Ramos (cell line): ENCODE data around the gene PUS1.
"Not testable (repeated sequence)": the region's sequence is repeated elsewhere in the genome, so short reads cannot be mapped to it uniquely, and the experiment has no call there.

ENCODE experiments used
- in situ Hi-C: fragments of 300-500 bp; cut with MboI; formaldehyde crosslinking; loops from one replicate; pipeline ENCODE4 v1.14.3; 2022; ENCODE audit warnings: low sequenced_read_pairs; ENCODE audit not compliant: unreplicated experiment

PUS1 gene

DNA sequence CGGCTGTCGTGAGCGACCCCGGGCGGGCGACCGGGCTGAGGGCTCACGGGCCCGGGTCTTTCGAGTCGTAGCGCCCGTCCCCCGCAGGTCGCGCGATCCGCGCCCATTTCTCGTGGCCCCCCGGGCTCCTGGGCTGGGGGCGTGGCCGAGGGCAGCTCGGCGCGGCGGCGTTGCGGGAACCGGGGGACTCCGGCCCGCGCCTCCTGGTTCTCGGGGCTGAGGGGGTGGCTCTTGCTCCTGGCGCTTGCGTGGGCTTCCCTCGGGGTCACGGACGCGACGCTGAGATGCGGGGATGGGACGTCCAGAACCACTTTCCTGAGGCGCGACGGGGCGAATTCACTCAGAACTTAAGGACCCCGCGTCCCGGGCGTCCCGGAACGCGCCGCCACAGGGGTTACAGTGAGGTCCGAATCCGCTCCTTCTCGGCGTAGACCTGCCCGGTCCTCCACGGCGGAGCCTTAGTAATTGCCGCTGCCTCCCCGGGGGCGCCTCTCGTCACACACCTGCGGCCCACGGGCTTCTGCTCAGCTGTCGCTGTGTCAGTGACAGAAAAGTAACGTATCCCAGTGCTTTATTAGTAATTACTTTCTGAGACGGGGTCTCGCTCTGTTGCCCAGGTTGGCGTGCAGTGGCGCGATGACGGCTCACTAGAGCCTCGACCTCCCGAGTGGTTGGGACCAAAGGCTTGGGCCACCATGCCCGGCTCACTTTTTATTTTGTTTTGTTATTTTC is 21.3 kb downstream of the PUS1 start:
- in situ Hi-C loops = no loop called here

DNA sequence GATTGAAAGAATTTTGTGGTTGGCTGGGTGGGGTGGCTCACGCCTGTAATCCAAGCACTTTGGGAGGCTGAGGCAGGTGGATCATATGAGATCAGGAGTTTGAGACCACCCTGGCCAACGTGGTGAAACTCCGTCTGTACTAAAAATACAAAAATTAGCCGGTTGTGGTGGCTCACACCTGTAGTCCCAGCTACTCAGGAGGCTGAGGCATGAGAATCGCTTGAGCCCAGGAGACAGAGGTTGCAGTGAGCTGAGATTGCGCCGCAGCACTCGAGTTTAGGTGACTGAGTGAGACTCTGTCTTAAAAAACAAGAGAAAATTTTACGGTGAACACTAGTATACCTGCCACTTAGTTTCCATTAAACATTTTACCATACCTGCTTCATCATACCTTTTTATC is 24.7 kb downstream of the PUS1 start:
- in situ Hi-C loops = not testable (repeated sequence)

DNA sequence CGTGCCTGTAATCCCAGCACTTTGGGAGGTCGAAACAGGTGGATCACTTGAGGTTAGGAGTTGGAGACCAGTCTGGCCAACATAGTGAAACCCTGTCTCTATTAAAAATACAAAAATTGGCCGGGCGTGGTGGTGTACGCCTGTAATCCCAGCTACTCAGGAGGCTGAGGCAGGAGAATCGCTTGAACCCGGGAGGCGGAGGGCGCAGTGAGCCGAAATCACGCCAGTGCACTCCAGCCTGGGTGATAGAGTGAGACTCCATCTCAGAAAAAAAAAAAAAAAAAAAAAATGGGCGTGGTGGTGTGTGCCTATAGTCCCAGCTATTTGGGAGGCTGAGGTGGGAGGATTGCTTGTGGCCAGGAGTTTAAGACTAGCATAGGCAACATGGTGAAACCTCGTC is 25.4 kb downstream of the PUS1 start:
- in situ Hi-C loops = not testable (repeated sequence)

- in situ Hi-C loops = no loop called here
These were observed 30.0 kb downstream of the PUS1 start for GRCh38 chr12:131959116-131959515.

DNA sequence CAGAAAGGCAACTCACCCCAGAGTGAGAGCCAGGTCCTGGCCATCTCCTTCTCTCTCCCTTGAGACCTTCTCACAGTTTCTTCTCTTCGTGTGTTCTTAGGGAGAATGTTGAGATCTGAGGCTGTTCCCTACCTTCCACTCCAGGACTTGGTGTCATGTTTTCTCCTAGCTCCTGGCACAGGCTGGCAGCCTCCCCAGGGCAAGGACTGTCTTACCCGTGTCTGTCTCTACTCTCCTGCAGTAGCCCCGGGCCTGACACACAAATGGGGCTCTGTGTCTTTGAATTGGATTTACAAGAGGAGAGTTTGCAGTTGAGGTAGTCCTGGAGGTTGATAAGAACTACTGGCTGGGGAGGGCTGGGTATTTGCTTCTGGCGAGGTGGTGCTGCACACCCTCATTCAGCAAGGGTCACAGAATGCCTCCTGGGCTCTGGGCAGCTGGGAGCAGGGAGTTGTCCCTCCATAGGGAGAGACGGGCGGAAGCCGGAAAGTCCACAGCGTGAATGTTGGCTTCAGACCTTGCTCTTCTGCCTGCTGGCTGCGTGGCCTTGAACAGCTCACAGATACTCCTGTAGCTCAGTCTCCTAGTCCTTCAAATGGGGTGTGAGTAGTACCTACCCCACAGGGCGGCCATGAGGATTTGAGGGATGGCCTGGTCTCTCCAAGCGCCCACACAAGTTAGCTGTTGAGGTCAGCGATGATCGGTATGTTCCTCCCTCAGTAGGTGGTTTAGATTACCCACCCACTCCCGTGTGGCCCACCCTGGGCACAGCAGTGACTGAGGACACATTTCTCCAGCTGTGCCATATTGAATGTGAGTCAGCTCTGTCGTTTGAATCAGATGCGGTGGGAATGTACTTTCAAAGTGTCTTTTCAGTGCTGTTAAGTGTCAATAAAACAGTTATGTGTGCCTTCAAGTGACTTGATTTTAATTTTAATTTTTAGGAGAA is 30.8 kb downstream of the PUS1 start:
- in situ Hi-C loops = no loop called here

DNA sequence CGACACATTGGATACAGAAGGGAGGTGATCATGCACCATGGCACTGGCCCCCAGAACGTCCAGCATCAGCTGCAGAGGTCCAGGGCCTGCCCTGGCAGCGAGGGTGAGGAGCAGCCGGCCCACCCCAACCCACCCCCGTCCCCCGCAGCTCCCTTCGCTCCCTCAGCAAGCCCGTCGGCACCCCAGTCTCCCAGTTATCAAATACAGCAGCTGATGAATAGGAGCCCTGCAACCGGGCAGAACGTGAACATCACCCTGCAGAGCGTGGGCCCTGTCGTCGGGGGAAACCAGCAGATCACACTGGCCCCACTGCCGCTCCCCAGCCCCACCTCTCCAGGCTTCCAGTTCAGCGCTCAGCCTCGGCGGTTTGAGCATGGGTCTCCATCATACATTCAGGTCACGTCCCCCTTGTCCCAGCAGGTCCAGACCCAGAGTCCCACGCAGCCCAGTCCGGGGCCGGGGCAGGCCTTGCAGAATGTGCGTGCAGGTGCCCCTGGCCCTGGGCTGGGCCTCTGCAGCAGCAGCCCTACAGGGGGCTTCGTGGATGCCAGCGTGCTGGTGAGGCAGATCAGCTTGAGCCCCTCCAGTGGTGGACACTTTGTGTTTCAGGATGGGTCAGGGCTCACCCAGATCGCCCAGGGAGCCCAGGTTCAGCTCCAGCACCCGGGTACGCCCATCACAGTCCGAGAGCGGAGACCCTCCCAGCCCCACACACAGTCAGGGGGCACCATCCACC is 31.7 kb downstream of the PUS1 start:
- in situ Hi-C loops = not testable (repeated sequence)

DNA sequence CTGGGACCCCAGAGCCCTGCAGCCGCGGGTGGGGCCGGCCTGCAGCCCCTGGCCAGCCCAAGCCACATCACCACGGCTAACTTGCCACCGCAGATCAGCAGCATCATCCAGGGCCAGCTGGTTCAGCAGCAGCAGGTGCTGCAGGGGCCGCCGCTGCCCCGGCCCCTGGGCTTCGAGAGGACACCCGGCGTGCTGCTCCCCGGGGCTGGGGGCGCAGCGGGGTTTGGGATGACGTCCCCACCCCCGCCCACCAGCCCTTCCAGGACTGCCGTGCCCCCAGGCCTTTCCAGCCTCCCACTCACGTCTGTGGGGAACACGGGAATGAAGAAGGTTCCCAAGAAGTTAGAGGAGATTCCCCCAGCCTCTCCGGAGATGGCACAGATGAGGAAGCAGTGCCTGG is 32.3 kb downstream of the PUS1 start:
- in situ Hi-C loops = not testable (repeated sequence)

DNA sequence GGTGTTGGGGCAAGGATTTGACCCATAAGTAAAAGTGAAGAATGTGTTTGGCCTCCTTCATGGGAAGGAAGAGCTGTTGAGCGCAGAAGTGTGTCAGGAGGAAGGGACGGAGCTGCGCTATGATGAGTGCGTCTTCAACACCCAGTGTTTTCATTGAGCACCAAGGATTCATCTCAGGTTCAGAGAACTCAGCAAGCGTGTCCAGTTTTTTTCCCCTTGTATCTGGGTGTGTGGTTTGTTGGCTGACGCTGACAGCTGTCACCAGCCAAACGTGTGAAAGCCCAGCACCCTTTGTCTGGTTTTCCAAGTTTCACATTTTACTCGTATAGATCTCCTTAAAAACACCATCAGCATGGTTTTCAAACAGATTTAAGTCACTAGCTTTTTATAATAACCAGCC is 33.0 kb downstream of the PUS1 start:
- in situ Hi-C loops = no loop called here

DNA sequence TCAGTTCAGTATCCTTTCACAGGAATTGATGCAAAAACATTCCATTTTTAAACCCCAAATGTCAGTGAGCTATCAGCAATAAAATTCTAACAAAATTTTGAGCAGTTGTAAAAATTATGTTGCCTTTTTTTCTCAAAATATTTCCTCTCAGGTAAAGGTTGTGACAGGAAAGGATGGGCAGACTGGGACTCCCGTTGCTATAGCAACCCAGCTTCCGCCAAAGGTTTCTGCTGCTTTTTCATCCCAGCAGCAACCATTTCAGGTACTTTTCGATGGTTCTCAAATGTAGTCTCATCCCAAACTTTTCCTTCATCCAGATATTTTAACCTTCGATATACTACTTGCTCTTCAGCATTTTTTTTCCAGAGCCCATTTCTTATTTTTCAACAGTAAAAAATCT is 34.3 kb downstream of the PUS1 start:
- in situ Hi-C loops = no loop called here

GRCh38 chr12:131965073-131965472 is 36.0 kb downstream of the PUS1 start:
- in situ Hi-C loops = no loop called here

DNA sequence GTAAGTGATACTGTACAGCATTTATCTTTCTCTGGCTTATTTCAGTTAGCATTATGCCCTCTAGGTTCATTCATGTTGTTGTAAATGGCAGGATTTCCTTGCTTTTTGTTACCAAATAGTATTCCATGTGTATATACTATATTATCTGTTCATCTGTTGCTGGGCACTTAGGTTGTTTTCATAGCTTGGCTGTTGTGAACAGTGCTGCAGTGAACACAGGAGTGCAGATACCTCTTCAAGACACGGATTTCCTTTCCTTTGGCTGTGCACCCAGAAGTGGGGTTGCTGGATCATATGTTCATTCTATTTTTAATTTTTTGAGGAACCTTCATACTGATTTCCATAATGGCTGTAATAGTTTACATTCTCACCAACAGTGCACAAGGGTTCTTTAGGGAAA is 42.1 kb downstream of the PUS1 start:
- in situ Hi-C loops = no loop called here

GRCh38 chr12:131975228-131975627 is 46.2 kb downstream of the PUS1 start:
- in situ Hi-C loops = no loop called here

DNA sequence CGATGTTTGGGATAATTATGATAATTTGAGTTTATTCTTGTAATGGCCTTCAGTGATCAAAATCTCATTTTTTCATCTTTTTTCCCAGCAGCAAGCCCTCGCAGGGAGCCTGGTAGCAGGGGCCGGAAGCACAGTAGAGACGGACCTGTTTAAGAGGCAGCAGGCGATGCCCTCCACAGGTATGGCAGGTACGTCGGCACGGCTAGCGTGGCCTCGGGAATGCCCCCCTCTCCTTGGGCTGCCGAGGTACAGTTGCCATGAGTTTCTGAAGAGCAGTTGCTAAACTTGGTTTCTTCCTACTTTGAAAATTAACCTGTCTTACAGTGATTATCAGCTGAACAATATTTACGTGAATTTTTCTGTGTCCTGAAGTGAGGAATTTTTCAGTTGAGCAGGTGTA is 50.5 kb downstream of the PUS1 start:
- in situ Hi-C loops = no loop called here

GRCh38 chr12:131980263-131980662 is 51.2 kb downstream of the PUS1 start:
- in situ Hi-C loops = no loop called here

DNA sequence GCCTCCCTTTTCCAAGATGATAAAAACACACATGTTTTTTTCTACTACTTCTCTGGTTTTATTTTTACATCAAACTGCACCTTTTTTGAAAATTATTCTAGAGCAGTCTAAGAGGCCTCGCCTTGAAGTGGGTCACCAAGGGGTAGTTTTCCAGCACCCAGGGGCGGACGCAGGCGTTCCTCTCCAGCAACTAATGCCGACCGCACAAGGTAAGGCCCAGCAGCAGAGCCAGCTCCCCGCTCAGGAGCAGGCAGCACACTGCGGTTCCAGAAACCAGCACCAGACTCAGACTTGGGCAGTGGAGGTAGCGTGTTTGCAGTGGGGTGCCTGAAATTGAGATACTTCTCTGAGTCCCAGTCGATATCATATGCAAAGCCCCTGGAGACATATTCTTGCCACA is 52.3 kb downstream of the PUS1 start:
- in situ Hi-C loops = no loop called here

DNA sequence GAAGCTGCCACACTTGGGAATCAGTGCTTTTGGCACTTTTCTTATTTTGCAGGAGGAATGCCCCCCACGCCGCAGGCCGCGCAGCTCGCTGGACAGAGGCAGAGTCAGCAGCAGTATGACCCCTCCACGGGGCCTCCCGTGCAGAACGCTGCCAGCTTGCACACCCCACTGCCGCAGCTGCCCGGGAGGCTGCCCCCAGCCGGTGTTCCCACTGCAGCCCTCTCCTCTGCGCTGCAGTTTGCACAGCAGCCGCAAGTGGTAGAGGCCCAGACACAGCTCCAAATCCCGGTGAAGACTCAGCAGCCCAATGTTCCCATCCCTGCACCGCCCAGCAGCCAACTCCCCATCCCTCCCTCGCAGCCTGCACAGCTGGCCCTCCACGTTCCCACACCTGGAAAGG is 53.0 kb downstream of the PUS1 start:
- in situ Hi-C loops = no loop called here

GRCh38 chr12:131983026-131983425 is 54.0 kb downstream of the PUS1 start:
- in situ Hi-C loops = no loop called here

DNA sequence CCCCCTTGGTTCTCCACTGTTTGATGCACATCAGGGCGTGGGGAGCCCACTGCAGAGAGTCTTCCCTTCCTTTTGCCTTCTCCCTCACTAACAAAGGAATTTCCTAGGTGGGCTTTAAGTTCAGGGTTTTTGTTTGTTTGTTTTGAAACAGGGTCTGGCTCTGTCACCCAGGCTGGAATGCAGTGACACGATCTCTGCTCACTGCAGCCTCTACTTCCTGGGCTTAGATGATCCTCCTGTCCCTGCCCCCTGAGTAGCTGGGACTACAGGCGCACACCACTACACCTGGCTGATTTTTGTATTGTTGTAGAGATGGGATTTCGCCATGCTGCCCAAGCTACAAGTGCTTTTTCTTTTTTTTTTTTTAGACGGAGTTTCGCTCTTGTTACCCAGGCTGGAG is 54.5 kb downstream of the PUS1 start:
- in situ Hi-C loops = no loop called here

- in situ Hi-C loops = no loop called here
These were observed 55.3 kb downstream of the PUS1 start for GRCh38 chr12:131984334-131984733.

GRCh38 chr12:131985510-131985875 is 56.4 kb downstream of the PUS1 start:
- in situ Hi-C loops = not testable (repeated sequence)

DNA sequence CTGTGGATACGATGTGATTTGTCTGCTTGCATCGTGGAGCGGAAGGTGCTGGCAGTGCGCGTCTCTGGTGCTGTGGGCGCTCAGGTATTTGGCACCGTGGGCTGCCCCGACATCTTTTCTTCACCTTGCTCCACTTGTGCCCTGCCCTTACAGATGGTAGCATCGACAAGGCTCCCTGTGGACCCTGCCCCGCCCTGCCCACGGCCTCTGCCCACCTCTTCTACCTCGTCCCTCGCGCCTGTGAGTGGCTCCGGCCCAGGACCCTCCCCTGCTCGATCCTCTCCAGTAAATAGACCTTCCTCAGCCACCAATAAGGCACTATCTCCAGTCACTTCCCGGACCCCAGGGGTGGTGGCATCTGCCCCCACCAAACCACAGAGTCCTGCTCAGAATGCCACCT is 57.3 kb downstream of the PUS1 start:
- in situ Hi-C loops = no loop called here
